HepG2 (cell line): ENCODE data around the gene BABAM2. TPM values are rescaled to one million over a fixed set of nuclear protein-coding genes. Genes with fewer than 3 reads are reported as not detected.

Source experiments
- ATAC-seq: fragments of 200-7000 bp; cut with Tn5 transposase; 3 replicates; pipeline ENCODE4 v1.9.1; 2020; ENCODE audit warnings: mild to moderate bottlenecking, moderate library complexity
- BruUV-seq: library from RNA; stranded (reverse); fragments of 400-500 nt; replicated peaks from 2 replicates; lab custom pipeline; 2021; lab: Mats Ljungman, UMichigan
- CTCF ChIA-PET: fragments of 300-600 bp; formaldehyde crosslinking; extraction: SDS; loops from one replicate; lab custom pipeline; 2021; ENCODE audit warnings: low total read pairs, inconsistent platforms, low intra/inter-chr PET ratio; lab: Yijun Ruan, JAX
- POLR2A ChIA-PET: fragments of 350-600 bp; sonication (Branson Sonifier 250); formaldehyde crosslinking; loops from one replicate; lab custom pipeline; 2020; ENCODE audit warnings: antibody characterized with exemption, inconsistent platforms; lab: Yijun Ruan, JAX
- DNase-seq: peaks from one replicate; pipeline ENCODE4 v3.0.0-alpha.2; 2015; ENCODE audit warnings: low spot score
- FAIRE-seq: peaks from 3 replicates; lab custom pipeline; 2011; peaks lifted over from hg19 to GRCh38; lab: Jason Lieb, UNC
- H2AFZ ChIP-seq: one replicate; pipeline ENCODE4 v1.6.1; 2011; ENCODE audit warnings: low read length, inconsistent platforms
- H3K27ac ChIP-seq: fragments of 300-600 bp; 3 replicates; pipeline ENCODE4 v1.8.0; 2011; ENCODE audit warnings: mixed run types, mild to moderate bottlenecking, mixed read lengths, low read length, inconsistent platforms; ENCODE audit not compliant: insufficient read depth; ENCODE audit errors: extremely low read length
- H3K27me3 ChIP-seq, 2 experiments: fragments of 200-600 bp in 1 of 2; 2 replicates in 1 of 2; 3 replicates in 1 of 2; pipeline versions ENCODE4 v1.6.0 to v1.8.0; 2011; ENCODE audit warnings: low read length in 2 of 2, mild to moderate bottlenecking in 2 of 2, moderate library complexity in 2 of 2, inconsistent platforms in 1 of 2; ENCODE audit not compliant: insufficient read depth in 2 of 2, control insufficient read depth in 1 of 2
- H3K36me3 ChIP-seq, 2 experiments: fragments of 200-600 bp in 1 of 2; replicated peaks in 1 of 2; 2 replicates in 1 of 2; 3 replicates in 1 of 2; pipeline versions ENCODE4 v1.5.1 to v1.8.0; 2011; ENCODE audit warnings: low read length in 2 of 2, inconsistent platforms in 1 of 2; ENCODE audit not compliant: insufficient read depth in 2 of 2, control insufficient read depth in 1 of 2
- H3K4me1 ChIP-seq: 2 replicates; pipeline ENCODE4 v1.5.1; 2012; ENCODE audit warnings: low read length, inconsistent platforms; ENCODE audit not compliant: insufficient read depth
- H3K4me2 ChIP-seq: 2 replicates; pipeline ENCODE4 v1.6.0; 2011; ENCODE audit warnings: low read depth, low read length, inconsistent platforms
- H3K4me3 ChIP-seq, 3 experiments: fragments of 200-600 bp in 1 of 3; sonication (generic), shearing (Covaris generic) in 1 of 3; replicated peaks in 1 of 3; 2 replicates each; pipeline ENCODE4 v1.5.1; 2011 to 2016; ENCODE audit warnings: low read length in 3 of 3, inconsistent platforms in 2 of 3, low read depth in 2 of 3, mild to moderate bottlenecking in 2 of 3, control low read depth in 1 of 3, mixed read lengths in 1 of 3; ENCODE audit not compliant: insufficient read depth in 1 of 3
- H3K79me2 ChIP-seq: one replicate; pipeline ENCODE4 v1.6.1; 2011; ENCODE audit warnings: low read length, inconsistent platforms; ENCODE audit not compliant: insufficient read depth
- H3K9ac ChIP-seq: 2 replicates; pipeline ENCODE4 v1.6.0; 2011; ENCODE audit warnings: mild to moderate bottlenecking, low read depth, low read length, inconsistent platforms; ENCODE audit not compliant: insufficient read depth
- H3K9me3 ChIP-seq: 2 replicates; pipeline ENCODE4 v1.5.1; 2012; ENCODE audit warnings: mild to moderate bottlenecking, low read length
- H4K20me1 ChIP-seq: 2 replicates; pipeline ENCODE4 v1.6.0; 2011; ENCODE audit warnings: inconsistent platforms, mild to moderate bottlenecking, low read length, moderate library complexity; ENCODE audit not compliant: insufficient read depth
- CCDC6 ChIP-seq: sonication (generic); formaldehyde crosslinking; IDR thresholded peaks from 2 replicates; pipeline ENCODE4 v1.8.1; 2022; ENCODE audit warnings: mild to moderate bottlenecking, missing genetic modification reagents, moderate library complexity
- FOSL2 ChIP-seq: sonication (generic); formaldehyde crosslinking; IDR thresholded peaks from 2 replicates; pipeline ENCODE4 v1.4.0; 2020; ENCODE audit warnings: missing genetic modification reagents
- FOXK2 ChIP-seq: fragments of 450-650 bp; IDR thresholded peaks from 2 replicates; pipeline ENCODE4 v1.6.1; 2016
- HNRNPLL ChIP-seq: fragments of 200-400 bp; formaldehyde crosslinking; IDR thresholded peaks from 2 replicates; pipeline ENCODE4 v1.6.1; 2017; ENCODE audit warnings: mild to moderate bottlenecking, low read depth, low read length; ENCODE audit not compliant: poor library complexity, severe bottlenecking
- LCORL ChIP-seq, 2 experiments: fragments of 450-650 bp in 1 of 2; sonication (generic) in 1 of 2; formaldehyde crosslinking in 1 of 2; IDR thresholded peaks; 2 replicates each; pipeline versions ENCODE4 v1.5.0 to v1.6.1; 2017 to 2020; ENCODE audit warnings: antibody characterized with exemption in 1 of 2, missing genetic modification reagents in 1 of 2
- MAFF ChIP-seq: IDR thresholded peaks from 2 replicates; pipeline ENCODE4 v1.6.1; 2011; ENCODE audit warnings: low read depth, low read length, improper control_type of control experiment
- MAFK ChIP-seq, 2 experiments: IDR thresholded peaks in 1 of 2; conservative IDR thresholded peaks in 1 of 2; 2 replicates each; pipeline ENCODE4 v1.6.1; 2011; ENCODE audit warnings: improper control_type of control experiment in 2 of 2, low read length in 2 of 2
- NFE2L2 ChIP-seq: fragments of 150-350 bp; IDR thresholded peaks from 2 replicates; pipeline ENCODE4 v1.6.1; 2014; ENCODE audit warnings: low read length
- PHF21A ChIP-seq: sonication (generic); formaldehyde crosslinking; IDR thresholded peaks from 2 replicates; pipeline ENCODE4 v1.5.0; 2020; ENCODE audit warnings: mild to moderate bottlenecking, missing genetic modification reagents
- SAP130 ChIP-seq: IDR thresholded peaks from 2 replicates; pipeline ENCODE4 v1.6.1; 2016; ENCODE audit warnings: low read depth
- SOX6 ChIP-seq, 2 experiments: fragments of 450-650 bp in 1 of 2; sonication (generic) in 1 of 2; formaldehyde crosslinking in 1 of 2; IDR thresholded peaks; 2 replicates each; pipeline versions ENCODE4 v1.4.0 to v1.6.1; 2017 to 2020; ENCODE audit warnings: antibody characterized with exemption in 1 of 2, mild to moderate bottlenecking in 1 of 2, missing genetic modification reagents in 1 of 2
- ZMYM2 ChIP-seq: sonication (generic); formaldehyde crosslinking; IDR thresholded peaks from 2 replicates; pipeline ENCODE4 v1.8.0; 2022; ENCODE audit warnings: mild to moderate bottlenecking, missing genetic modification reagents
- ZNF281 ChIP-seq: sonication (generic); formaldehyde crosslinking; IDR thresholded peaks from 2 replicates; pipeline ENCODE4 v1.4.0; 2020; ENCODE audit warnings: missing genetic modification reagents, borderline replicate concordance
- WGBS: methylation state at CpG from one replicate; pipeline ENCODE4 v1.1.6; 2017; ENCODE audit warnings: low lambda C conversion rate; 5-methylcytosine and 5-hydroxymethylcytosine counted together
- in situ Hi-C: cut with HindIII; loops from 2 replicates; pipeline ENCODE4 v1.10.0; 2017; ENCODE audit warnings: low pct_unique_long_range_greater_than_20kb; ENCODE audit not compliant: extremely low pct_ligation_motif_present
- intact Hi-C: fragments of 100-400 bp; cut with micrococcal nuclease; formaldehyde crosslinking; loops from one replicate; pipeline ENCODE4 v1.10.0; 2022; ENCODE audit not compliant: unreplicated experiment
- polyA plus RNA-seq, 8 experiments: library from polyadenylated mRNA; depleted of rRNA in 3 of 8; stranded (reverse) in 7 of 8; unstranded in 1 of 8; fragments of >200 nt; fragmentation: Illumina TruSeq in 4 of 8; extraction: Trizol in 4 of 8; gene quantifications; 2 replicates each; pipeline versions ENCODE4 v1.2.1 to v1.2.3, GENCODE V29; 2011 to 2016; ENCODE audit warnings: low read depth in 4 of 8, missing spikeins in 1 of 8, mixed read lengths in 1 of 8; ENCODE audit not compliant: insufficient read depth in 1 of 8
- total RNA-seq, 5 experiments: library from RNA; depleted of rRNA; stranded (reverse); fragments of >200 nt; fragmentation: Illumina TruSeq; extraction: Trizol; gene quantifications; 2 replicates each; pipeline ENCODE4 v1.2.3, GENCODE V29; 2016; ENCODE audit warnings: low read depth in 1 of 5
- TF ChIP-seq, protein P1 (sequence below): IDR thresholded peaks from 2 replicates; pipeline ENCODE4 v1.6.1; 2018; ENCODE audit warnings: missing genetic modification reagents
- TF ChIP-seq, protein P2 (sequence below): sonication (generic); formaldehyde crosslinking; IDR thresholded peaks from 2 replicates; pipeline ENCODE4 v1.4.0; 2020; ENCODE audit warnings: missing genetic modification reagents

Gene BABAM2
- total and polyA plus RNA-seq, 2 of the 13 experiments (the other 11 are each of a cell fraction or from before 2014, with no cell fraction given) = 24.9 to 28.0 TPM

GRCh38 chr2:28342081-28342967 is 451.8 kb downstream of the BABAM2 start:
- no peaks in the 10 kb centered on the region for H4K20me1 ChIP-seq
- H3K4me1 ChIP-seq = peaks cover 34% of the 10 kb centered on the region
- peak overlapping the region in 2 of 3 experiments; percentile 13 to 42; a peak in 3 of 6 replicates for H3K4me3 ChIP-seq
- in situ Hi-C loops = no loop called here
- H3K27me3 ChIP-seq = peaks cover 0 to under 1% of the 10 kb centered on the region in 2 experiments; a peak in 1 of 5 replicates
- peak; percentile 46 for FAIRE-seq
- H3K27ac ChIP-seq = no peak overlapping the region
- peak overlapping the region; percentile 6; the same call in 1 of the 2 replicates for H3K9ac ChIP-seq
- 11% methylated on average over 15 of the region's 15 CpGs for WGBS
- no TSS peak for BruUV-seq
- no peaks in the 10 kb centered on the region for H3K9me3 ChIP-seq
- peak; percentile 19 for ATAC-seq
- no peak overlapping the region for H2AFZ ChIP-seq
- POLR2A ChIA-PET = interaction anchor here (1.2 to 1.4 kb wide), 2 partner anchors 10 to 590 kb away, joined by 3 read pairs; no protein-coding TSS in a partner anchor
- no peaks in the 10 kb centered on the region for H3K36me3 ChIP-seq
- H3K79me2 ChIP-seq = no peaks in the 10 kb centered on the region
- peak; percentile 24 for DNase-seq
- peak overlapping the region; percentile 65 for H3K4me2 ChIP-seq
- CTCF ChIA-PET = no interaction called here
- intact Hi-C loops = no loop called here
- TF ChIP-seq, protein P1, sequence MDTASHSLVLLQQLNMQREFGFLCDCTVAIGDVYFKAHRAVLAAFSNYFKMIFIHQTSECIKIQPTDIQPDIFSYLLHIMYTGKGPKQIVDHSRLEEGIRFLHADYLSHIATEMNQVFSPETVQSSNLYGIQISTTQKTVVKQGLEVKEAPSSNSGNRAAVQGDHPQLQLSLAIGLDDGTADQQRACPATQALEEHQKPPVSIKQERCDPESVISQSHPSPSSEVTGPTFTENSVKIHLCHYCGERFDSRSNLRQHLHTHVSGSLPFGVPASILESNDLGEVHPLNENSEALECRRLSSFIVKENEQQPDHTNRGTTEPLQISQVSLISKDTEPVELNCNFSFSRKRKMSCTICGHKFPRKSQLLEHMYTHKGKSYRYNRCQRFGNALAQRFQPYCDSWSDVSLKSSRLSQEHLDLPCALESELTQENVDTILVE = no peak
- TF ChIP-seq PHF21A (CRISPR knock-in tag) (peak; percentile 16; the same call in 1 of the 2 replicates), NFE2L2 (peak; percentile 94), MAFK (conservative IDR thresholded peaks at IDR 0.05 in 1 of 2, IDR thresholded peaks at IDR 0.05 in 1 of 2; ENCODE audit: low read length in 2 of 2) (peak; percentile 96), FOXK2 (no peak), SAP130 (0 out of 2 replicates have a peak, but pooled peaks have one; percentile 17), FOSL2 (CRISPR knock-in tag) (peak; percentile 69), ZMYM2 (CRISPR knock-in tag) (no peak), LCORL (IDR thresholded peaks at IDR 0.05) (no peak), LCORL (CRISPR knock-in tag; IDR thresholded peaks at IDR 0.05) (peak; percentile 68; the same call in 1 of the 2 replicates), HNRNPLL (peak; percentile 26), MAFF (peak; percentile 95), ZNF281 (CRISPR knock-in tag) (peak; percentile 39; the same call in 1 of the 2 replicates), SOX6 (IDR thresholded peaks at IDR 0.05) (no peak), SOX6 (CRISPR knock-in tag; IDR thresholded peaks at IDR 0.05) (peak; percentile 22; the same call in 1 of the 2 replicates), CCDC6 (CRISPR knock-in tag) (no peak)
- TF ChIP-seq, protein P2, sequence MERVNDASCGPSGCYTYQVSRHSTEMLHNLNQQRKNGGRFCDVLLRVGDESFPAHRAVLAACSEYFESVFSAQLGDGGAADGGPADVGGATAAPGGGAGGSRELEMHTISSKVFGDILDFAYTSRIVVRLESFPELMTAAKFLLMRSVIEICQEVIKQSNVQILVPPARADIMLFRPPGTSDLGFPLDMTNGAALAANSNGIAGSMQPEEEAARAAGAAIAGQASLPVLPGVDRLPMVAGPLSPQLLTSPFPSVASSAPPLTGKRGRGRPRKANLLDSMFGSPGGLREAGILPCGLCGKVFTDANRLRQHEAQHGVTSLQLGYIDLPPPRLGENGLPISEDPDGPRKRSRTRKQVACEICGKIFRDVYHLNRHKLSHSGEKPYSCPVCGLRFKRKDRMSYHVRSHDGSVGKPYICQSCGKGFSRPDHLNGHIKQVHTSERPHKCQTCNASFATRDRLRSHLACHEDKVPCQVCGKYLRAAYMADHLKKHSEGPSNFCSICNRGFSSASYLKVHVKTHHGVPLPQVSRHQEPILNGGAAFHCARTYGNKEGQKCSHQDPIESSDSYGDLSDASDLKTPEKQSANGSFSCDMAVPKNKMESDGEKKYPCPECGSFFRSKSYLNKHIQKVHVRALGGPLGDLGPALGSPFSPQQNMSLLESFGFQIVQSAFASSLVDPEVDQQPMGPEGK (CRISPR knock-in tag) = peak; percentile 63
